Stimulated activated CD8-positive, alpha-beta memory T cell treated with anti-CD3 and anti-CD28 coated beads, Interleukin-7, amount 100 ng/mL, for 48 hours (primary cell): ENCODE results near the gene LGMN.
"Not testable (repeated sequence)": the region's sequence is repeated elsewhere in the genome, so short reads cannot be mapped to it uniquely, and the experiment has no call there.

Source experiments
- DNase-seq, 2 donors: peaks; one replicate each; pipeline ENCODE4 v3.0.0-alpha.2; 2020; ENCODE audit warnings: low read depth in 1 of 2; ENCODE audit errors: extremely low read depth in 1 of 2

Gene LGMN

DNA sequence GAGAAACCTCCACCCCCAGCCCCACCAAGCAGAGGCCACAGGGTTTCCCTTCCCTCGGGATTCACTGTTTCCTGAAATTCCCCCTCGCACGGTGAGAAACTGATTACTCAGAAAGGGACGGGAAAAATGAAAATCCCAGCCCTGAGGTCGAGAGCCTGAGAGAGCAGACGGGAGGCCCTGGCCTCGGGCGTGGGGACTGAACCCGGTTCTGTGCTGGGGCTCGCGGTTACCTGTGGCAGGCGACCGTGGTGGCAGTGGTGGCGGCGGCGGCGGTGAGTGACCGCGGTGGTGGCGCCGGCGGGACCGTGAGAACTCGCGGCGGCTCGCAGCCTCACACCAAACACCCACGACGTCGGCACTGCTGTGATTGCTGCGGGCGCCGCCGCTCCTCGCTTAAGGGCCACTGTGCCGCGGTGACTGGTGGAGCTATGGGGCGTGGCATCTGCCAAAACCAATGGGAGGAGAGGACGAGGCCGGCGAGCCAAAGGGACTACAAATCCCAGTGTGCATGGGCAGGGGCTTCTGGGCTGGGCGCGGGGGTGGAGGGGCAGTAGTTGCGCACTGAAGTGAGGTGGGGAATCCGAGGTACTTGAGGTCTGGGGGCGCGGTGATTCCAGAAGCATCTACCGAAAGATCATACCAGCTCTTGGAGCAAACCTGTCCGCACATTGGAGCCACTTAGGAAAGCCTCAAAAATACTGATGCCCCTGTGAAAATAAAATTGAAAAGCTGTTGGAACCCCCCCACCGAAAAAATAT lies at the start of gene LGMN:
Gene LGMN, minus strand, starts transcription at position 369 of the 758 bp plus-strand sequence. CDS start 15,841 bp downstream, outside the sequence.
- peak; percentile 43 to 79 for DNase-seq

DNA sequence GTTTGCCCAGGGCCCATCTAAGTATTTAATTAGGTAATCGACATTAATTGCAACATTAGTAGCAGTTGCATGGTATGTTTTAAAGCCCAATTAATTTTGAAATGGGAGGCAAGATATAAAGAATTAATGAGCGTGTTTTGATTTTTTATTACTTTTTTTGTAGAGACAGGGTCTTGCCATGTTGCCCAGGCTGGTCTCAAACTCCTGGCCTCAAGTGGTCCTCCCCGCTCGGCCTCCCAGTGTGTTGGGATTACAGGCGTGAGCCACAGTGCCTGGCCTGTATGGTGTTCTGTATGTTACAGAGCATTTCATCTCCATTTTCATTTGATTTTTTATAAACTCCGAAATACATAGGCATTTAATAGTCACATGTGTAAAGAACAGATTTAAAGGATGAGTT lies 46.5 kb upstream of the LGMN start:
- DNase-seq: no peak

DNA sequence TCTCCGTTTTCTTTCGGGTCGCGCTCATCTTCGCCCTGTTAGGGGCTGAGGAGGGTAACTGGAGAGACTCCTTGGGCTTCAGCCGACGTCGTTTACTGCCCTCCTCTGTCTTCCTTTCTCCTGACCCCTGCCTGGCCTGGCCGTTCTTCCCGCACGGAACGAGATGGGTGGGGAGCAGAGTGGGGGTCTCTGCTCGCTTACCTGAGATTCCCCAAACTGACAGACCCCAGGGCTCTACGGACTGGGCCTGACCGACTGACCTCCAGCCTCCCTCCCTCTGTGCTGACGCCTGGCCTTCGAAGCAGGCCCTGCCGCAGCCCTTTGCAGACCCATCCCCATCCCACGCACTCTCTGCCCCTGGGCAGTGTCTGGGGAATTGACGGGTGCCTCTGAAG lies 46.1 kb upstream of the LGMN start:
- no peak for DNase-seq

DNA sequence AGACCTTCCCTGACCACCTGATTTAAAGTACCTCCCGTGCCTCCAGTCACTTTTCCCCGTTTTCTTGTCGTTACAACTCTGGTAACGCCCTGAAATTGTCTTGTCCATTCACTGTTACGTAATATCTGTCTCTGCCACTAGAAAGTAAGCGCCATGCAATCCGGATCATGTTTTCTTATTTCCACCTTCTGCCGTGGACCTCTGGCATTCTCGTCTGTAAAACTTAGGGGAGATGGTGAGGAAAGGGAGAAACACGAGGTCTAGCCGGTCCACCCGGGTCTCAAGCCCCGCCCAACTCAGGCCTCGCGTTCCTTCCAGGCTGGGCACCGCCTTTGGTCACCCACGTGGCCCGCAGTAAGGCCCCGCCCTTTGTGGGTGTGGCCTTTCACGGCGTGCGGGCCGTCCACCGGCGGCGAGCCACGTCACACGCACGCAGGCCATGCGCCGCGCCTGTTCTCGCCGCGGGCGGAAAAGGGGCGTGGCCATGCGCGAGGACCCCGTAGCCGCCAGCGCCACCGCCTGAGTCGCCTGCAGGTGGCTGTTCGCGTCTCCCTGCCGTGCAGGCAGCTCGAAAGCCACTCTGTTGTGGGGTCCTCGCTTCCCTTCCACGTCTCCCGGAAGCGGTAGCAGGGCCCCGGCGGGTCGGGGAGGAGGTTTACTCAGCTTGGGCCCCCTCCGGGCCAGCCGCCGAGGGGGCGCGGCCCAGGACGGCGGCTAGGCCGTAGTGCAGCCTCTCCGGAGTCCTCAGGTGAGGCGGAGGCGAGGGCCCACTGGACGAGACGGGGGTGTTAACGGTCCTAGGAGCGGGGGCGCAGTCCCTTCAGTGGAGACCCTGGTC lies 45.5 kb upstream of the LGMN start, which contains the start of gene GOLGA5:
Gene GOLGA5, plus strand, starts transcription at position 597 of the 838 bp plus-strand sequence. CDS start 3,133 bp downstream, outside the sequence.
- DNase-seq: peak; percentile 92 to 98

DNA sequence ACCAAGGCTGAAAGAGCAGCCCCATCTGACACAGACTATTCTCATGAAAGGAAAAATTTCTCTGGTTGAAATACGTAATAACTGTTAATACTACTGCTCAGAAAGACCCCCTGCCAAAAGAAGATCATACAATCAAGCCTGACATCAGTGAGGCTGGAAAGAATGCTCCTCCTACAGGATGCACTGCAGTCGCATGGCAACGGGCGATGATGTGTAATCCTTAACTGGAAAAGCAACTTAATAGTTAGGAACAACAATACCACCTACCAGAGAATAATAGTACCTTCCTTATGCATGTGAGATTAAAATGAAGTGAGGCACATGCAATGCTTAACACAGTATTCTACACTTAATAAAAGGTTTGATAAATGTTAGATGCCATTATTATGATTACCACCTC lies 44.5 kb upstream of the LGMN start:
- no peak for DNase-seq

- no peak for DNase-seq
Measured at GRCh38 chr14:92789457-92790089, 41.1 kb upstream of the LGMN start.

- no peak for DNase-seq
Measured at GRCh38 chr14:92787554-92787953, 39.1 kb upstream of the LGMN start.

GRCh38 chr14:92786427-92786756 lies 38.0 kb upstream of the LGMN start:
- no peak for DNase-seq

DNA sequence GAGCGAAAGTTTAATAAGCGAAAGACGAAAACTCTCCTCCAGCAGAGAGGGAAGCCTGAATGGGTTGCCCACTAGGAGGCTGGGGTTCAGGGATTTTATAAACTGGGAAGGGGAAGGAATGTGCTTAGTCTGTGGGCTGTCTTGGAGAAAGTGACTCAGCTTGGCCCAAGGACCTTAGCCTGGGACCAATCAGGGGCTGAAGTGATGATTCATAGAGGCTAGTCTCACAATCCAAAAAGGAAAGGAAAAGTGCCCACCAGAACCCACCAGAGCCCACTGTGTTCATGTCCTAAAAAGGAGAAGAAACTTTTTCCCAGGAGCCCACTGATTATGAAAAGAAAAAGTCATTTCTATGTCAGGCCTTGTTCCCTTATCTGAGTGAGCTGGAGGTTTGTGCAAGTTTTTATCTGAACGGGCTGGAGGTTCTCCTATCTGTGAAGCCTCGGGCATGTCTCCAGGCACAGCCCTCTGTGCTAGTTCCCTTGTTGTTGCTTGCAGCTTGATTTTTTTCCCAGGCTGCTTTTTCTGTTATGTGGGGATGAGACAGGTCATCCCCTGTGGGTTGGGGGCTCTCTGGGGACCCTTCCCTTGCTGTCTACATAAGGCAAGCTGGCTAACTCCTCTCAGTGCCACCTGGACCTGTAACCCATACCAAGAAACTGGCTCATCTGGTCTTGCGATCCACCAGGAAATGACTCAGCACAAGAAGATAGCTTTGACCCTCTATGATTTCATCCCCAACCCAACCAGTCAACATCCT lies 37.4 kb upstream of the LGMN start:
- no peak for DNase-seq

GRCh38 chr14:92783813-92784431 lies 35.5 kb upstream of the LGMN start:
- no peak for DNase-seq

DNA sequence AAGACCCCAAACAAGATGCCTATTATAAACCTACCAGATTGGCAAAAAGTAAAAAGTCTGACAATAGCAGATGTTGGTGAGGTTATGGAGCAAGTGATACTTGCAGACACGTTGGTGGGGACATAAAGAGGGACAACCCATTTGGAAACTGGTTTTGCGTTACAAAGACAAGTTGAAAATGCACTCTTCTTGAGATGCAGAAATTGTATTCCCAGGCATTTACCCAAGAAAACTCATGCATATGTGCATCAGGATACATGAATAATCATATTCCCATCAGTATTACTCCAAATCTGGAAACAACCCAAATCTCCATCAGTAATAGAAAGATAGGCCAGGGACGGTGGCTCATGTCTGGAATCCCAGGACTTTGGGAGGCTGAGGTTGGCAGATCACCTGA lies 32.9 kb upstream of the LGMN start:
- DNase-seq: no peak

- no peak for DNase-seq
Measured at GRCh38 chr14:92780444-92781232, 32.2 kb upstream of the LGMN start.

DNA sequence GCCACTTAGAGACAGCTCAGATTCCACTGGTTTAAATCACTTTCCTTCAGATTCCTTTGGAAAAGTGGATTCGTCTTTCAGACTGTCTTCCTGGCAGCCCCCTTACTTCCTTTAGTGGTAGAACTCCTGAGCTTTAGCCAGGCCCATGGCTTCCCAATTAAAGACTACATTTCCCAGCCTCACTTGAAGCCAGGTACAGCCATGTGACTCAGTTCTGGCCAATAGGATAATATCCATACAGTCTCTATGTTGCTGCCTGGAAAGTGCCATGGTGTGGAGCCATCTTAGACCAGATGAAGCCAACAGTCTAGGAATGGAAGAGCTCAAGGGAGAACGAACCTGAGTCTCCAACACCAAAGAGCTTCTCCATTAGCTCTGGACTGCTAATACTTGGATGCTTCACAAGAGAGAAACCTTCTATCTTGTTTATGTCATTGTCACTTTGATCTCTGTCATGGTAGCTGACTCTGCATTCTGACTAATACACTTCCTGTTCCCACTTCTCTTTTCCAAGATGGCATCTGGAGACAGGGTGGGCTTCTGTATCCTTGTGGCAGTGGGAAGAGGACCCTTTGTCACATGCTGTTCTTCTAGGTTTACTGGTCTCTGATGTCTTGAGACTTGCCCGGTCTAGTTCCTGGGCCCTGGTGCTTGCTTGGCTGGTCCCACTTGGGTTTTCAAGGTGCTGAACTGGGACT lies 30.6 kb upstream of the LGMN start:
- DNase-seq: not testable (repeated sequence)

DNA sequence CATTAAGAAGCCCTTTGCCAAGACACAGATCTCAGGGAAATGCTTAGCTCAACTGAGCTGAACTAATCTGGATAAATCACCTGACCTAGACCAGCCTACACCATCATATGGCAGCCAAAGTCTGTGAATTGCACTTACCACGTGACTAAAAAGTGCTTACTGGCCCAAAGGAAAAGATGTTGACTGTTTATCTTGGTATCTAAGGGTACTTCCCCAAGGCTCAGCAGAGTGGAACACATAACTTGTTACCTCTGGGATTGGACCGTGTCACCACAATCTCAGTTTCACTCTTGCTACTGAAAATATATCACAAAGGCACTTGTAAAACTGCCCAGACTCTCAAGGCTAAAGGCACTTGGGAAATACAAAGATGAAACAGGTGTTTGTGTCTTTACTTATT lies 26.9 kb upstream of the LGMN start:
- peak in 1 of 2 donors; percentile 25 for DNase-seq

DNA sequence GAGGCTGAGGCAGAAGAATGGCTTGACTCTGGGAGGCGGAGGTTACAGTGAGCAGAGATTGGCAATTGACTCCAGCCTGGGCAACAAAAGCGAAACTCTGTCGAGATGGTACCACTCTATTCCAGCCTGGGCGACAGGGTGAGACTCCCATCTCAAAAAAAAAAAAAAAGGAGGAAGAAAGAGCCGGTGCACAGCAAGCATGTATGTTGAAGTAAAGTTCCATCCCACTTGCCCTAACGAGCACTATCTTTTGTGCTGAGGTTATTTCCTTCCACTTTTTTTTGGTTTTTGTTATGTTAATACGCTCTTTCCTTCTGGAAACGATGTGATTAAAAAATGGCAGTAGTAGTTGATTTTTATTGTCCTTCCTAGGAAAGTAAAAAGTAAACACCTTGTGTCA lies 26.1 kb upstream of the LGMN start:
- DNase-seq: no peak

- DNase-seq: no peak
Measured at GRCh38 chr14:92770484-92770883, 22.1 kb upstream of the LGMN start.

GRCh38 chr14:92768795-92769194 lies 20.4 kb upstream of the LGMN start:
- DNase-seq: no peak

DNA sequence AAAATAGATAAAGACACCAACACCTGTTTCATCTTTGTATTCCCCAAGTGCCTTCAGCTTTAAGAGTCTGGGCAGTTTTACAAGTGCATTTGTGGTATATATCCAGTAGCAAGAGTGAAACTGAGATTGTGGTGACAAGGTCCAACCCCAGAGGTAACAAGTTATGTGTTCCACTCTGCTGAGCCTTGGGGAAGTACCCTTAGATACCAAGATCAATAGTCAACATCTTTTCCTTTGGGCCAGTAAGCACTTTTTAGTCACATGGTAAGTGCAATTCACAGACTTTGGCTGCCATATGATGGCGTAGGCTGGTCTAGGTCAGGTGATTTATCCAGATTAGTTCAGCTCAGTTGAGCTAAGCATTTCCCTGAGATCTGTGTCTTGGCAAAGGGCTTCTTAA lies 19.8 kb upstream of the LGMN start:
- DNase-seq: peak in 1 of 2 donors; percentile 26
